GM21825 (cell line): ENCODE data around the gene BPIFB4.
"Not testable (repeated sequence)": the region's sequence is repeated elsewhere in the genome, so short reads cannot be mapped to it uniquely, and the experiment has no call there.

Source experiments
- ATAC-seq: cut with Tn5 transposase; IDR thresholded peaks from one replicate; pipeline ENCODE4 v1.9.1; 2021; ENCODE audit warnings: mild to moderate bottlenecking, moderate library complexity; ENCODE audit not compliant: unreplicated experiment

The BPIFB4 gene

DNA sequence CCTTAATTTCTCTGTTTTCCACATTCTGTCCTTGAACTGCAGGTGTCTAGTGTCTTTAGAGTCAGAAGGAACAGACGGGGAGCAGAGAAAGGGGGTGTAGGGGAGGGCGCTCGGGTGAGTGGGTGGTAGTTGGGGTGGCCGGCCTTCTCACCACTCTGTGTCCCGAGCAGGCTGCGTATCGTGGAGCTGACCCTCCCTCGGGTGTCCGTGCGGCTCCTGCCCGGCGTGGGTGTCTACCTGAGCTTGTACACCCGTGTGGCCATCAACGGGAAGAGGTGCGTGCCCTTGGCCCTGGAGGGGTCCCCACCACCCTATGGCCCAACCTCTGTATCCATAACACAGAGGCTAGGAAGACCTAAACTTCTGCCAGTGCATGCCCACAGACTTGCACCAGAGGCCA lies 5.3 kb downstream of the BPIFB4 start:
- no peak for ATAC-seq

DNA sequence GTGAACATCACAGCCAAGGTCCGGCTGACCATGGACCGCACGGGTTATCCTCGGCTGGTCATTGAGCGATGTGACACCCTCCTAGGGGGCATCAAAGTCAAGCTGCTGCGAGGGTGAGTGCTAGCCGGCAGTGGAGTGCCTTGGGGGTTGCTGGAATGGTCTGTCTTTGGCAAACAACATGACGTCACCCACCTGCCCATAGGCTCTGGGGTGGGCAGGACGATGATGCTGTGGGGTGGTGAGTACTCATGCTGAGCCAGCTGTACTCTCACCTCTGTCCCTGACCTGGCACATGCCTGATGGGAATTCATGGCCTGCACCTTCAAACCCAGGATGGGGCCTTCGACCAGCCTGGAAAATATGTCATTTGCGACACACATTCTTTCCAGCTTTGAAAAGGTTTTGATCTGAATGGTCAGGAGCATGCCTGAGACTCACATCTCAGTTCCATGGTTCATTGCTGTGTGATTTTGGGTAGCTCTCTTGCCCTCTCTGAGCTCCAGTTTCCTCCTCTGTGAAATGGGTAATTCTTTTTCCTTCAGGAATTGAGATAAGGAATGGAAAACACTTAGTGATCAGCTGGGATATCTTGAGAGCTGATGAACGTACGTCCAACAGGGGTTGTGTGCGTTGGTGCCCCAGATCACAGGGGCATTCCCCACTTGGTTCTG lies 6.7 kb downstream of the BPIFB4 start:
- no peak for ATAC-seq

DNA sequence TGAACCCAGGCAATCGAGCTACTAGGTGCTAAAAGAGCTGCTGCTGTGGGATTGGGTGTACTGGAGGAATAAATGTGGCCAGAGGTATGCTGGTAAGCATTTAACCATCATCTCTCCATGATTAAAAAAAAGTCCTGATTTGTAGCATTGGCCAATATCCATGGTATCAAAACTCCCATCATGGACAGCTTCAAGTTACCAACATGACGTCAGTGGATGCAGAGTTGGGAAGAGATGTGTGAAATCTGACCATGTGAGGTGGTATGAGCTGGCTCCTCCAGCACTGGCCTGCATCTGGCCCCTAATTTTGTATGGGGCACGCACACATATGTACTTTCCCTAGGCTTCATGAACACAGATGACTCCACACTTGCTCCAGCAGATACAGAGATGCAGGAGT lies 11.7 kb downstream of the BPIFB4 start:
- no peak for ATAC-seq

DNA sequence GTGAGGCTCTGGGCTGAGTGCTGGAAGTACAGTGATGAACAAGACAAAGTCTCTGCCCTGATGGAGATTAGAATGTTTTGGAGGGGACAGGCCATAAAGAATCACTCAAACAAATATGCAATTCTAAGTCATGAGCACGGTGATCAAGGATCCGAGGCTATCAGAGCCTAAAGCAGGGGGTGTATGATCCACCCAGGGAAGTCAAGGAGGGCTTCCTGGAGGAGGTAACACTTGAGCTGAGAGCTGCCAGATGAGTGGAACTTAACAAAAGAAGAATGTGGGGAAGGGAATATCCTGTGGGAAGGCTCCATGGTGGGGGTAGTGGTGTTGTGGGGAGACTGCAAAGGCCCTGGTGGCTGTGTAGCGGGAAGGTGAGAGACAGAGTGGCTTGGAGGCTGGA lies 12.2 kb downstream of the BPIFB4 start:
- ATAC-seq, result no peak

DNA sequence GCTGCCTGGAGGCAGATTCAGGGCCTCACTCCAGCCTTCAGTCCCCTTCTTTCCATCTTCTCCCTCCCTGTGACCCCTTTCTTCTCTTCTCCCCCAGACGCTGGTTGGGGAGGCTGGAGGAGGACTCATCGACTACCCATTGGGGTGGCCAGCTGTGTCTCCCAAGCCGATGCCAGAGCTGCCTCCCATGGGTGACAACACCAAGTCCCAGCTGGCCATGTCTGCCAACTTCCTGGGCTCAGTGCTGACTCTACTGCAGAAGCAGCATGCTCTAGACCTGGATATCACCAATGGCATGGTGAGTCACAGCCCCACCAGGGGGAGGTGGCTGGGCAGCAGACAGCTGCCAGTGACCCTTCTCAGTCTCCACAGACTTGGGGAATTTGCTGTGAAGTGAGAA lies 12.9 kb downstream of the BPIFB4 start:
- ATAC-seq, result no peak

DNA sequence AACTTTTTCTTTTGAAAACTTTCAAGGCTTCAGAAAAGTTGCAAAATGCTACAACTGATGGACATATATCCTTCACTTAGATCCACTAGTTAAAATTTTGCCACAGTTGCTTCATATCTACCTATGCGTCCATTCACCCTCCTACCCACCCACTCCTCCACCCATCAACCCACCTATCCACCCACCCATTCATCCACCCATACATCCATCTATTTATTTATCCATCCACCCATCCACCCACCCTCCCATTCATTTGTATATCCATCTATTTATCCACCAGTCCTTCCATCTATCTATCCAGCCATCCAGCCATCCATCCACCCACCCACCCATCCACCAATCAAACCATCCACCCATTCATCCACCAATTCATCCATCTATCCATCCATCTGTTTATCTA lies 13.6 kb downstream of the BPIFB4 start:
- ATAC-seq, result no peak

DNA sequence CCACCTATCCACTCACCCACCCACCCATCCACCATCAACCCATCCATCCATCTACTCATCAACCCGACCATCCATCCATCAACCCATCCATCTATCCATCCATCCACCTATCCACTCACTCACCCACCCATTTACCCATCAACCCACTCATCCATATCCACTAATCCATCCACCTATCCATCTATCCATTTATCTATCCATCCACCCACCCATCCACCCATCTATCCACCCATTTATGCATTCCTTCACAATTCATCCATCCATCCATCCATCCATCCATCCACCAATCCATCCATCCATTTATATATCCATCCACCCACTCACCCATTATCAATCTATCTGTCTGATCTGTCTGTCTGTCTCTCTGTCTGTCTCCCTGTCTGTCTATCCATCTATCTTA lies 14.1 kb downstream of the BPIFB4 start:
- no peak for ATAC-seq

DNA sequence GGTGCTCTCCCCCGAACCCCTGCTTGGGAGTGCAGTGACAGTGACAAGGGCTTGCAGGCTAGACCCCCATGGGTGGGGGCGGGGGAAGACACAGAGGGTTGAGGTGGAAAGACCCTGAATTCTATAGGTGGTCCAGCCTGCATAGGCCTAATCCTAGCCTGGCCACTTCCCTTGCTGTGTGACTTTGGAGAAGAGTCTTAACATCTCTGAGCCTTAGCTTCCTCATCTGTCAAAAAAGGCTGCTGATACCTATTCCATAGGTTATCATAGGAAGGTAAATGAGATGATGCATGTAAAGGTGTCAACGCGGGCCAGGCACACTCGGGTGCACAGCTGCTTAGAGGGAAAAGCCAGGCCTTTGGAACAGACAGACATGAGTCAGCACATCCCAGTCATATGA lies 15.8 kb downstream of the BPIFB4 start:
- ATAC-seq, result no peak

DNA sequence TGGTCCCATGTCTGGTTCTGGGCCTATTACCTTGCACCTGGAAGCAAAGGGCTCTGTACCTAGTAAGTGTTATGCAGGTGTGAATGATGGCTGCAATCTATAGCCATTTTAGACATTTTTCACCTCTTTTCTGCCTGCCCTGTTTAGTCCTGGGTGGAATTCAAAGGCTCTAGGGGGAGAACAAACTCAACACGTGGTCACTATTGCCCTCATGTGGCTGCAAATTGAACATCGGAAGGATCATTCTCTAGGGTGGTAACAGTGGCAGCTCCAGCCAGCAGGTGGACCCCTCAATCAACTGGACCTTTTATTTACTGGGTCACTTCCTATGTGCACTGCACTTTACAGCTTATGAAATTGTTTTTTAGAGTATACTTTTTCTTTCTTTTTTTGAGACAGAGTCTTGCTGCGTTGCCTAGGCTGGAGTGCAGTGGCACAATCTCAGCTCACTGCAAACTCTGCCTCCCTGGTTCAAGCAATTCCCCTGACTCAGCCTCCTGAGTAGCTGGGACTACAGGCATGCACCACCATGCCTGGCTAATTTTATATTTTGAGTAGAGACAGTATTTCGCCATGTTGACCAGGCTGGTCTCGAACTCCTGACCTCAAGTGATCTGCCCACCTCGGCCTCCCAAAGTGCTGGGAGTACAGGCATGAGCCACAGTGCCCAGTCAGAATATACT lies 16.6 kb downstream of the BPIFB4 start:
- not testable (repeated sequence) for ATAC-seq

DNA sequence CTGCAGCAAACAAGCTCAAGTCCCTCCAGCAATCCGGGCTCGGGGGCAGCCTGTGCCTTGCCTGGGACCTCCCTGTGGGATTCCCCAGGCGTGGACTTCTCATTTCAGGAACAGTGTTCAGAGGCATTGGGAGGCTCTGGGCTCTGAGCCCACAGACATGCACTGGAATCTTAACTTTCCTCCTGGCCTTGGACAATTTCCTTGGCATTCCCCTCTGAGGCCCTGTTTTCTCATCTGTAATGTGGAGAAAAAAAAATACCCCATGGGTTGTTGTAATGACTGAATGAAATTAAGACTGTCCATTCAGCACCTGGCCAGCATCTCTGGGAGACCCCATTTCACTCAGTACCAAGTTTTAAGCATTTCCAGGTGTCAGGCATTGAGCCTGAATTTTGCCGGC lies 17.6 kb downstream of the BPIFB4 start:
- no peak for ATAC-seq

DNA sequence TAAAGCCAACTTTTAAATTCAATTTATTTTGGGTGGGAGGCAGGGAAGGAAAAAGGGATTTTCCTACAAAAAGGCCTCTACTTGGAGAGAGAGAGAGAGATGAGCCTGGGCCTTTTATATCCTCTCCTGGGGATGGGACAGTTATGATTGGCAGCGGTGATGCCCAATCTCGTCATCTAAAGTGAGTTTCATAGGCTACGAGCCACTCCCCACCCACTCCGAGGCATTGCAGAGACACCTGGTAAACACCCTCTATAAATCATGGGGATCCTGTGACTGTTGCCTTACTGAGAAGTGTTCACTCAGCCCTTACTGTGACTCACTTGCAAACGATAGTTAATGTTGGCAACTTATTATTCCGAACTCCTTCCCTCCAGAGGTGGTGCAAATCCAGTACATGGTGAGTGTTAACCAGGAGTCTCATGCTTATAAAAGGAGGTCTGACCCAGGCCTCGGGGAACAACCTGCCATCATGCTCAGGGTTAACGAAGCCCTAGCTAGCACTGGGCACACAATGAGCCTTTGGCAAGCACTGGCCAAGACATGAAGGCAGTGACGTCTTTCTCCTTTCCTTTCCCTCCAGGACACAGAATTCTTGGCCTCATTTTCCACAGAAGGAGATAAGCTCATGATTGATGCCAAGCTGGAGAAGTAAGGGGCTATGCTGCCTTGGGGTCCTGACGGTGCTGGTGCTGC lies 20.5 kb downstream of the BPIFB4 start:
- no peak for ATAC-seq

DNA sequence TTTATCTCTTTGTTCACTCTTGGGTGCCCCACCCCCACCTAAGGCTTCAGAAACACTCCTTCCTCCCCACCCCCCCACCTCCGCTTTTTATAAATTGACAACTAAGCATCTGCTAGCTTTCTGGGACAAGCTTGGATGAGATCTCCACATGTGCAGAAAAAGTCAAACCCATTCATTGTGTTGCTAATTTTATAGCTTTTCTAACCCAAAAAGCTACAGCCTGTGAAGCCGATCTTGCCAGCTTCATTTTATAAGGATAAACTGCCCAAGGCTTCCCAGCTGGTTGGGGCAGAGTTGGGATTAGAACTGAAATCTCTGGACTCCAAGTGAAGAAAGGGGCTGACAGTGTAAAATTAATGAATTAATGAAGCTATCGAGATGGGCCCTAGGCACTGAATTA lies 24.1 kb downstream of the BPIFB4 start:
- no peak for ATAC-seq

DNA sequence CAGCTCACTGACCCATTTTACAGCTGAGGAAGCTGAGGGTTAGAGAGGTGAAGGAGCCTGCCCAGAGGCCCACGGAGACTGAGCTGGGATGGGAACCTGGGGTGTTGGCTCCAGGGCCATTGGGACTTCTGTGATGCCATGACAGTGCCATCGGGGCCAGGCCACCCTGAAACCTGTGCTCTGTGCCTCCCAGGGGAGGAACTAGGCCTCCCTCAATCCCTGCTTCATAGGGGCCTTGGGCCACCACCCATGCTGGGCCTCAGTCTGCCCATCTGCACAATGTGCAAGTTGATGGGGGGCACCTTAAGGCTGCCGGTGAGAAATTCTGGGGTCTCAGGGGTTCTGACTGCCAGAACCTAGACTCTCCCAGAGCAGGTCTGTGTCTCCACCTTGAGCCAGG lies 24.9 kb downstream of the BPIFB4 start:
- no peak for ATAC-seq

DNA sequence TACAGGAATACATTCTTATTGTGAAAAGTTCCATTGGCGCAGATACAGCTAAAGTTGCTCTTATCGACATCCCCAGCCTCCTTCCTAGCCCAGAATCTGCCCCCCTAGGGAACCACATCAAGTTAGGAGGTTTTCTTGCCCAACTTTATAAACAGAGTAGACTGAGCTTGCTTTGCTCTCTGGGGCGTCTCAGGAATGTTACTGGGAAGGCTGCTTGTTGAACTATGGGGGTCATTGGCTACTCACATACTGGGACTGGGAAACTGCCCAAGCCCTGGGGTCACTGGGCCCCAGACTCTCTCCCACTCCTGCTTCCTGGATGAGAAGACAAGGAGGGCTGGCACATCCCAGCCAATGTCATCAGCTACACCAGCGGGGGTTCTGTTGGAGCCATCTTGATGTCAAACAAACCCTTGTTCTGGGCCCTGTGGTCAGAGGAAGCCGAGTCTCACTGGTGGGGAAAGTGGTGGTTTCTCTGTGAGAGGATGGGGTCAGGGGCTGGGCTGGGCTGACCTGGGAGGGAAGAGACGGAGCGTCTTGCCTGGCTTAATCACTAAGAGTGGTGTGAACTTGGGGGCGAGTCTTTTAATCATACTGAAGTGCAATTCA lies 26.0 kb downstream of the BPIFB4 start:
- no peak for ATAC-seq

DNA sequence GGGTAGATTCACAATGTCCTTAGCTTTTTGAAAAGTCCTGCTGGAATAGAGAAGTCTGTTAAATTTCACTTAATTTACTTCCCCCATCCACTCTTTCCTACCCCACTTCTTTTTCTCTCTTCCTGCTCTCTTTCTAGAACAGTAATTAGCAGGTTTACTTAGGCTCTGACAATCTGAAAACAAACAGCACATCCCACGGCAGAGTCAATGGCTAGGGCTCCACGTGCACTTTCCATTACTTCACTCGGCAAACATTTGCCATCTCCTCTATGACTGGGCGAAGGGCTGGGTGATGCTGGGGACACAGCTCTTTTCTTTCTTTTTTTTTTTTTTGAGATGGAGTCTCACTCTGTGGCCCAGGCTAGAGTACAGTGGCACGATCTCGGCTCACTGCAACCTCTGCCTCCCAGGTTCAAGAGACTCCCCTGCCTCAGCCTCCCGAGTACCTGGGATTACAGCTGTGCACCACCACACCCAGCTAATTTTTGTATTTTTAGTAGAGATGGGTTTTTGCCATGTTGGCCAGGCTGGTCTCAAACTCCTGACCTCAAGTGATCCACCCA lies 26.7 kb downstream of the BPIFB4 start:
- ATAC-seq, result not testable (repeated sequence)

DNA sequence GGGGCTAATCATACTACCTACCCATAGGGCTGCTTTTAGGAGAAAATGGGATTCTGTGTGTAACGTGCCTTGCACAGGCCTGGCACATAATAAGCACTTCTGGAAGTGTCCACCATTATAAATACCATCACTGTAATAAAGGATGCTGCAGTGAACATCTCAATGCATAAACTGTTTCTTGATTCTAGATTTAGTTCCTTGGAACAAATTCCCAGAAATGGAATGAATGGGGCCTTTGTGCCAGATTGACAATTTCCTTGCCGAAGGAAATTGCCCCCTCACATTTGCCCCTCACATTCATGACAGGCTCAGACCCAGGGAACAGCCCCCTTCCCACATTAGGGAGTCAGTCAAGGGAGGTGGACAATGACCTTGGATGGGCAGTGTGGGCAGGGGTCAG lies 29.2 kb downstream of the BPIFB4 start:
- no peak for ATAC-seq

DNA sequence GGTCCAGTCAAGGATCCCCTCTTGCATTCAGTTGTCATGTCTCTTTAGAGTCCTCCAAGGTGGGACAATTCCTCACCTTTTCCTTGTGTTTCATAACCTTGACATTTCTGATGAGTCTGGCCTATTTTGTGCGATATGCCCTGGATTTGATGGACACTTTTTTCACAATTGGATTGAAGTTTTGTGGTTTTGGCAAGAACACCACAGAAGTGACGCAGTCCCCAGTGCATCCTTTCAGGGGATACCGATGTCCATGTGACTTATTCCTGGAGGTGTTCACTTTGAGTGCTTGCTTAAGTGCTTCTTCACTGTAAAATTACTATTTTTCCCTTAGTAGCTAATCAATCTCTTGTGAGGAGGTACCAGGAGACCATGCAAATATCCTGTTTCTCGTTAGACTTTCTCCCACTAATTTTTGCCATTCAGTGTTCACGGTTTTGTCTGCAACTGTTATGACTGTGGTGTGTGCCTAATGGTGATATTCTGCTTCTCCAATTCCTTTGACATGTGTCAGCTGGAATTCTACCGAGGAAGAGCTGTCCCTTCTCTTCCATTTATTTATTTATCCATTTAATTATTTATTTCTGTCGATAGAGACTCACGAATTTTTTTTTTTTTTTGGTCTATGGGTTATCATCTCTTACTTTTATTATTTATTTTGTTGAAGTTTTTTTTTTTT lies 30.8 kb downstream of the BPIFB4 start:
- ATAC-seq, result no peak

DNA sequence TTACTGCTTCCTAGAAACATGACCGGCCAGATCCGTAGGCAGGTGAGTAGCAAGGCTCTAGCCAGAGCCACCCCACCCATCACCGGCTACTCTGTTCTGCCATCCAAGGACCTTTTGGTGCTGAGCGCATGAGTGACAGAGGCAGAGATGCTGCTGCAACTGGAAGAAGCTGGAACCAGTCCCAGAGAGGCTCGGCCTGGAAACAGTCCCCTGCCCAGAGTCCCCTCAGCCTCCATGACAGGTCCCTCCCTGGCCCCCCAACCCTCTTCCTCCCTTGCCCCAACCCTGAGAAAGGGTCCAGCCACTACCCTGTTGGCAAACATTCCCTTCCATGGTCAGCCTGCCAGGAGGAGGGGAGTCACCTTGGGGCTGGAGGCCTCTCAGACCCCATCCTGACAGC lies 31.9 kb downstream of the BPIFB4 start:
- no peak for ATAC-seq

DNA sequence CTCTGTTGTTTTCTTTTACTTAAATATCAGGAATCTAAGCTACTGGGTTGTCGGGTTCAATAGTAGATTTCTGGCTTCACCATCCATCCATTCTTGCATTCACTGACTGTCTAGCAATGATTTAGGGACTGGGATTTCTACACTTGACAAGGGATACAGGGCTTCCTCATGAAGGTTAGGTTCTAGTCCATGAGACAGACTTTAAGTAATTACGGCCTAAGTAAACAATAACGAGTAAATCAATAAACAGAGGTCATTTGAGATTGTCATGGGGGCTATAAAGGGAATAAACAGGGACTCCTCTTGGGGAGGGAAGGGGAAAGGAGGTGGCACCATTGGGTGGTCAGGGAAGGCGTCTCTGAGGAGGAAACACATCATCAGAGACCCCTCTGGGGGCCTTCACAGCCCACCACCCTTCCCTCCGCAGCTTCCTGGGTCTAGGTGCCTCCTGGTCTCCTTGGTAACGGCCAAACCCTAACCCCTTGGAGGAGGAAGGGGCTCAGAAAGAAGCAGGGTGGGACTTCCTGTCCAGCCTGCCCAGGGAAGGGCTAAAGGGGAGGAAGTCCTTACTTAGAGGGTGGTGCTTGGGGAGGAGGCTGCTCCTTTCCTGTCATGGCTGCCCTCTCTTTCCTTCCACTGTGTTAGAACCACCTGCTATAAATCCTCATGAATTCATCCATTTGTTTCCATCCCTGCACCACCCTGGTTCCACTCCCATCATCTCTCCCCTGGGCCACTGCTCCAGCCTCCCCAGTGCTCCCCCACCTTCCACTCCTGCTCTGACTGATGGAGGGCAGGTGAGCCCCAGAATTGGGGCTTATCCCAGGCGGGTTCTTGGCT lies 33.3 kb downstream of the BPIFB4 start:
- no peak for ATAC-seq

DNA sequence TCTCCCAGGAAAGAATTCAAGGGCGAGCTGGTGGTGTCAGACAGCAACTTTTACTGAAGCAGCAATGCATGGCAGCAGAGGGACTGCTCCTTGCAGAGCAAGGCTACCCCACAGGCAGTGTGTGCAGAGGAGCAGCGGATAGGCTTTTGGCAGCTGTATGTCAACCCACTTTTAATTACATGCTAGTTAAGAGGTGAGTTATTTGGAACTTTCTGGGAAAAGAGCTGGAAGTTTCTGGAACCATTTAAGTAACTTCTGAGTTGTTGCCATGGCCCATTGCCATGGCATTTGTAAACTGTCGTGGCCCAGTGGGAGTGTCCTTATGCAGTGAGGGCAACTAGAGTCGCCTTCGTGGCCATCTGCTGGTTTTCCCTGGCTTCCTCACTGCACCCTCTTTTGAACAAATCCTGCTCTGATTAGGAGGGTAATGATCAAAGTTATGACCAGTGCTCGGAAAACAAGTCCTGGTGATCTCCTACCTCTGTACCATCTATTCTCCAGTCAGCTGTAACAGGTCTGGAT lies 34.0 kb downstream of the BPIFB4 start:
- ATAC-seq, result no peak
